A549 (cell line): ENCODE data around the gene GIMD1. TPM values are rescaled to one million over a fixed set of nuclear protein-coding genes. Genes with fewer than 3 reads are reported as not detected.
A peak's percentile ranks its signal among the peaks of the same experiment; 100 is the strongest.

Experiments
- ATAC-seq, 2 experiments: fragments of 200-7000 bp in 1 of 2; fragments of >200 bp in 1 of 2; cut with Nextera tagmentation in 1 of 2; cut with Tn5 transposase in 1 of 2; 3 replicates each; pipeline versions ENCODE4 v1.8.0 to v1.9.1; 2018 to 2020; ENCODE audit warnings: mild to moderate bottlenecking in 1 of 2, moderate library complexity in 1 of 2
- CTCF ChIA-PET: fragments of 300-600 bp; sonication (Branson Sonifier 250); formaldehyde crosslinking; extraction: SDS; loops from one replicate; lab custom pipeline; 2021; ENCODE audit warnings: antibody characterized with exemption, inconsistent platforms; lab: Yijun Ruan, JAX
- POLR2A ChIA-PET: fragments of 350-600 bp; formaldehyde crosslinking; extraction: SDS; loops from one replicate; lab custom pipeline; 2021; ENCODE audit warnings: antibody characterized with exemption, inconsistent platforms; lab: Yijun Ruan, JAX
- DNase-seq, 2 experiments: peaks; one replicate each; pipeline versions ENCODE4 v3.0.0 to v3.0.0-alpha.2; 2011 to 2016; ENCODE audit warnings: low read depth in 1 of 2, low spot score in 1 of 2
- FAIRE-seq: peaks from 2 replicates; lab custom pipeline; 2011; peaks lifted over from hg19 to GRCh38; lab: Jason Lieb, UNC
- H3K27ac ChIP-seq, 2 experiments: fragments of >200 bp; sonication (Bioruptor Twin); formaldehyde crosslinking; 3 replicates each; pipeline ENCODE4 v1.5.1; 2016 to 2017
- H3K4me1 ChIP-seq: fragments of >200 bp; sonication (Bioruptor Twin); formaldehyde crosslinking; 3 replicates; pipeline ENCODE4 v1.6.1; 2016
- H3K4me2 ChIP-seq: fragments of >200 bp; sonication (Bioruptor Twin); formaldehyde crosslinking; 3 replicates; pipeline ENCODE4 v1.6.1; 2016
- H3K4me3 ChIP-seq: fragments of >200 bp; sonication (Bioruptor Twin); formaldehyde crosslinking; 3 replicates; pipeline ENCODE4 v1.5.1; 2016
- H3K9me3 ChIP-seq: fragments of >200 bp; sonication (Bioruptor Twin); formaldehyde crosslinking; 3 replicates; pipeline ENCODE4 v1.6.1; 2016
- BCL3 ChIP-seq: fragments of >200 bp; sonication (Bioruptor Twin); formaldehyde crosslinking; IDR thresholded peaks from 3 replicates; pipeline ENCODE4 v1.6.1; 2016
- BHLHE40 ChIP-seq: IDR thresholded peaks from 2 replicates; pipeline ENCODE4 v1.6.1; 2012; ENCODE audit warnings: low read depth, low read length, inconsistent platforms
- EHF ChIP-seq: fragments of 250-450 bp; sonication (Bioruptor Pico); IDR thresholded peaks from 2 replicates; pipeline ENCODE4 v1.5.0; 2020; ENCODE audit warnings: mild to moderate bottlenecking
- EHMT2 ChIP-seq: fragments of 200-600 bp; sonication (generic); IDR thresholded peaks from 2 replicates; pipeline ENCODE4 v1.6.1; 2016; ENCODE audit warnings: antibody characterized with exemption, low read depth, mild to moderate bottlenecking, moderate library complexity
- ELK1 ChIP-seq: fragments of 150-350 bp; IDR thresholded peaks from 2 replicates; pipeline ENCODE4 v1.6.1; 2014; ENCODE audit warnings: low read depth, mild to moderate bottlenecking, low read length
- EP300 ChIP-seq, 2 experiments: fragments of >200 bp; sonication (Bioruptor Twin); formaldehyde crosslinking; IDR thresholded peaks; 2 replicates in 1 of 2; 3 replicates in 1 of 2; pipeline ENCODE4 v1.6.1; 2016 to 2017
- FOSB ChIP-seq: fragments of 250-450 bp; sonication (Bioruptor Pico); IDR thresholded peaks from 2 replicates; pipeline ENCODE4 v1.5.0; 2020; ENCODE audit warnings: mild to moderate bottlenecking, moderate library complexity
- FOSL2 ChIP-seq, 2 experiments: fragments of 450-650 bp in 1 of 2; fragments of >200 bp in 1 of 2; sonication (Bioruptor Twin) in 1 of 2; formaldehyde crosslinking; IDR thresholded peaks; 2 replicates each; pipeline versions ENCODE4 v1.5.0 to v1.6.1; 2016 to 2020; ENCODE audit warnings: mild to moderate bottlenecking in 1 of 2, moderate library complexity in 1 of 2
- GATA3 ChIP-seq: IDR thresholded peaks from 2 replicates; pipeline ENCODE4 v1.6.1; 2012; ENCODE audit warnings: borderline replicate concordance
- HES2 ChIP-seq: fragments of >200 bp; sonication (Bioruptor Twin); formaldehyde crosslinking; IDR thresholded peaks from 2 replicates; pipeline ENCODE4 v1.6.1; 2016
- HEYL ChIP-seq: fragments of 250-450 bp; sonication (Bioruptor Pico); IDR thresholded peaks from 2 replicates; pipeline ENCODE4 v1.8.0; 2021; ENCODE audit warnings: mild to moderate bottlenecking, moderate library complexity
- HOXA7 ChIP-seq: fragments of 250-450 bp; sonication (Bioruptor Pico); IDR thresholded peaks from 2 replicates; pipeline ENCODE4 v1.5.0; 2020; ENCODE audit warnings: mild to moderate bottlenecking, moderate library complexity
- JUN ChIP-seq, 2 experiments: fragments of >200 bp; sonication (Bioruptor Twin); formaldehyde crosslinking; IDR thresholded peaks; 2 replicates in 1 of 2; 3 replicates in 1 of 2; pipeline ENCODE4 v1.6.1; 2016 to 2017
- KDM5A ChIP-seq: fragments of 200-600 bp; sonication (generic); IDR thresholded peaks from 2 replicates; pipeline ENCODE4 v1.6.1; 2016; ENCODE audit warnings: antibody characterized with exemption, mild to moderate bottlenecking
- MAFK ChIP-seq: fragments of 450-650 bp; IDR thresholded peaks from 2 replicates; pipeline ENCODE4 v1.6.1; 2014; ENCODE audit not compliant: partially characterized antibody
- MYC ChIP-seq: IDR thresholded peaks from 2 replicates; pipeline ENCODE4 v1.6.1; 2012; ENCODE audit warnings: mild to moderate bottlenecking, inconsistent platforms, low read length, improper control_type of control experiment, borderline replicate concordance
- PHF8 ChIP-seq: fragments of 200-600 bp; sonication (generic); IDR thresholded peaks from 2 replicates; pipeline ENCODE4 v1.6.1; 2016; ENCODE audit warnings: low read depth, mild to moderate bottlenecking, antibody characterized with exemption, moderate library complexity, borderline replicate concordance
- POLR2A ChIP-seq: IDR thresholded peaks from 2 replicates; pipeline ENCODE4 v1.6.1; 2012; ENCODE audit warnings: mild to moderate bottlenecking, low read length
- RAD21 ChIP-seq, 2 experiments: fragments of >200 bp in 1 of 2; sonication (Bioruptor Twin) in 1 of 2; formaldehyde crosslinking in 1 of 2; IDR thresholded peaks in 1 of 2; conservative IDR thresholded peaks in 1 of 2; 2 replicates in 1 of 2; 3 replicates in 1 of 2; pipeline ENCODE4 v1.6.1; 2012 to 2018; ENCODE audit warnings: inconsistent platforms in 1 of 2
- RNF2 ChIP-seq: fragments of 200-600 bp; sonication (generic); IDR thresholded peaks from 2 replicates; pipeline ENCODE4 v1.6.1; 2016; ENCODE audit warnings: low read depth, mild to moderate bottlenecking, antibody characterized with exemption, moderate library complexity, borderline replicate concordance
- SREBF2 ChIP-seq: fragments of 450-650 bp; IDR thresholded peaks from 2 replicates; pipeline ENCODE4 v1.6.1; 2014; ENCODE audit warnings: mild to moderate bottlenecking, moderate library complexity
- TFCP2L1 ChIP-seq: fragments of 250-450 bp; sonication (Bioruptor Pico); IDR thresholded peaks from 2 replicates; pipeline ENCODE4 v1.5.0; 2021; ENCODE audit warnings: mild to moderate bottlenecking
- TP53 ChIP-seq: fragments of 250-450 bp; sonication (Bioruptor Pico); IDR thresholded peaks from 2 replicates; pipeline ENCODE4 v1.5.0; 2021; ENCODE audit warnings: mild to moderate bottlenecking, moderate library complexity
- WGBS: methylation state at CpG from one replicate; pipeline ENCODE4 v1.1.6; 2017; ENCODE audit errors: missing lambda C conversion rate; 5-methylcytosine and 5-hydroxymethylcytosine counted together
- polyA plus RNA-seq, 4 experiments: library from polyadenylated mRNA; depleted of rRNA in 3 of 4; stranded (reverse); fragments of >200 nt; fragmentation: RNase III in 1 of 4; extraction: RNeasy Plus Mini Kit Qiagen cat#74134 plus additional on column Dnase treatment in 1 of 4; gene quantifications; 2 replicates in 3 of 4; 3 replicates in 1 of 4; pipeline ENCODE4 v1.2.3, GENCODE V29; 2011 to 2017
- TF ChIP-seq, protein P1 (sequence below): fragments of 250-450 bp; sonication (Bioruptor Pico); IDR thresholded peaks from 2 replicates; pipeline ENCODE4 v1.5.0; 2021; ENCODE audit warnings: mild to moderate bottlenecking, moderate library complexity, borderline replicate concordance
- TF ChIP-seq, protein P2 (sequence below): IDR thresholded peaks from 2 replicates; pipeline ENCODE4 v1.6.1; 2012
- TF ChIP-seq, protein P3 (sequence below): IDR thresholded peaks from 2 replicates; pipeline ENCODE4 v1.6.1; 2012

Gene GIMD1
- polyA plus RNA-seq, 2 of the 4 experiments (the other 2 are of a cell fraction), result not detected

DNA sequence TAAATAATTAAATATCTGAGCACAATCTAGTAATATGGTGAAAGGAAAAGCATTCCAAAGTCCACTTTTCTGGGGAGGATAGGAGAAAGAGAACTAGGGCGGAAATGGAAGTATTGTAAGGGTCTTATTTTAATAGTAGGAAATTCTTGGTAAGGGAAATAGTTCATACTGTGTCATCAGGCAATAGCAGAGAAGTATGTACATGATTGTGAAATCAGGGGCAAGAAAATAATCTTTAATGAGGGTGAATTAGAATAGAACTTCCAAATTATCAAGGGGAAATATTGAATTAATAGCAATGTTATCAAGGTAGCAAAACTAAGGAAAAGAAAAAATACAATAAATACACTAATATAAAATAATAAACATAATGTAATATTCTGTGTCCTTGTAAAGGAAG lies 14.8 kb downstream of the GIMD1 start:
- Histone ChIP-seq H3K4me1 (no peaks in the 10 kb centered on the region), H3K9me3 (no peaks in the 10 kb centered on the region), H3K4me3 (no peak overlapping the region), H3K4me2 (no peak overlapping the region), H3K27ac (no peak overlapping the region)
- 92% methylated on average over 1 of the region's 1 CpG for WGBS
- POLR2A ChIA-PET, result no interaction called here
- TF ChIP-seq GATA3 (no peak), PHF8 (no peak), MYC (no peak), HES2 (no peak), HEYL (no peak), POLR2A (no peak), FOSL2 (IDR thresholded peaks at IDR 0.05) (no peak), FOSL2 (CRISPR knock-in tag; IDR thresholded peaks at IDR 0.05) (no peak), BCL3 (no peak)
- DNase-seq, result no peak
- ATAC-seq, result no peak
- CTCF ChIA-PET, result no interaction called here
- no peak for FAIRE-seq

GRCh38 chr4:106351016-106351415 lies 17.6 kb downstream of the GIMD1 start:
- Histone ChIP-seq H3K9me3 (no peaks in the 10 kb centered on the region), H3K4me3 (no peak overlapping the region), H3K4me1 (no peaks in the 10 kb centered on the region), H3K27ac (no peak overlapping the region), H3K4me2 (no peak overlapping the region)
- ATAC-seq (no peak), FAIRE-seq (no peak), DNase-seq (no peak)
- ChIA-PET CTCF (no interaction called here), POLR2A (no interaction called here)
- no peak for TF ChIP-seq FOSB (CRISPR knock-in tag)
- no peak for TF ChIP-seq SREBF2
- TF ChIP-seq TP53, result no peak
- no peak for TF ChIP-seq EHF (CRISPR knock-in tag)
- no peak for TF ChIP-seq ELK1
- TF ChIP-seq HEYL, result no peak
- no peak for TF ChIP-seq HES2
- TF ChIP-seq FOSL2 (IDR thresholded peaks at IDR 0.05), result no peak
- no peak for TF ChIP-seq FOSL2 (CRISPR knock-in tag; IDR thresholded peaks at IDR 0.05)
- TF ChIP-seq, protein P1, sequence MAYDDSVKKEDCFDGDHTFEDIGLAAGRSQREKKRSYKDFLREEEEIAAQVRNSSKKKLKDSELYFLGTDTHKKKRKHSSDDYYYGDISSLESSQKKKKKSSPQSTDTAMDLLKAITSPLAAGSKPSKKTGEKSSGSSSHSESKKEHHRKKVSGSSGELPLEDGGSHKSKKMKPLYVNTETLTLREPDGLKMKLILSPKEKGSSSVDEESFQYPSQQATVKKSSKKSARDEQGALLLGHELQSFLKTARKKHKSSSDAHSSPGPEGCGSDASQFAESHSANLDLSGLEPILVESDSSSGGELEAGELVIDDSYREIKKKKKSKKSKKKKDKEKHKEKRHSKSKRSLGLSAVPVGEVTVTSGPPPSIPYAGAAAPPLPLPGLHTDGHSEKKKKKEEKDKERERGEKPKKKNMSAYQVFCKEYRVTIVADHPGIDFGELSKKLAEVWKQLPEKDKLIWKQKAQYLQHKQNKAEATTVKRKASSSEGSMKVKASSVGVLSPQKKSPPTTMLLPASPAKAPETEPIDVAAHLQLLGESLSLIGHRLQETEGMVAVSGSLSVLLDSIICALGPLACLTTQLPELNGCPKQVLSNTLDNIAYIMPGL (CRISPR knock-in tag), result no peak
- TF ChIP-seq POLR2A, result no peak
- no peak for TF ChIP-seq RAD21 (conservative IDR thresholded peaks at IDR 0.05 in 1 of 2, IDR thresholded peaks at IDR 0.05 in 1 of 2)
- no peak for TF ChIP-seq BHLHE40
- no peak for TF ChIP-seq JUN (IDR thresholded peaks at IDR 0.05)
- TF ChIP-seq EHMT2, result no peak
- no peak for TF ChIP-seq TFCP2L1 (CRISPR knock-in tag)
- no peak for TF ChIP-seq PHF8
- TF ChIP-seq RNF2, result no peak

DNA sequence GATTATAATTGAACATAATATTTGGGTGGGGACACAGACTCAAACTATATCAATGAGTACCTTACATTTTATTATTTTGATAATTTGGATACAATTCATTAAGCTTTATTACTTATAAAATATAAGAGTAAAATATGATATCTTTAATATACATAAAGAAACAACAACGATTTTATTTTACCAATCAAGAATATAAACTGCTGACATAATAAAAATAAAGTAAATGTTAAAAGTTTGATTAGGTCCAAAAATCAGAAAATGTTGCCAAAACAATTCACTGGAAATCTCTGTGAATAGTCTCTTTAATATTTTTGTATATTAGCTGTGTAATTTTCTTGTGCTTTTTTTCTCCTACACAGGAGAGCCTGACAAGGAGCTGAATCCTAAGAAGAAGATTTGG lies 21.4 kb downstream of the GIMD1 start:
- WGBS, result 58% methylated on average over 1 of the region's 1 CpG

More for the DNA sequence above, 21.4 kb downstream of the GIMD1 start:
- no peaks in the 10 kb centered on the region for H3K9me3 ChIP-seq
- no peak overlapping the region for H3K27ac ChIP-seq
- H3K4me3 ChIP-seq, result no peak overlapping the region
- ATAC-seq, result no peak
- no peak overlapping the region for H3K4me2 ChIP-seq
- CTCF ChIA-PET, result no interaction called here
- TF ChIP-seq KDM5A (no peak), EP300 (IDR thresholded peaks at IDR 0.05) (no peak), BCL3 (no peak), HOXA7 (CRISPR knock-in tag) (no peak), MAFK (peak; percentile 21)
- TF ChIP-seq, protein P2, sequence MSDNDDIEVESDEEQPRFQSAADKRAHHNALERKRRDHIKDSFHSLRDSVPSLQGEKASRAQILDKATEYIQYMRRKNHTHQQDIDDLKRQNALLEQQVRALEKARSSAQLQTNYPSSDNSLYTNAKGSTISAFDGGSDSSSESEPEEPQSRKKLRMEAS, result no peak
- TF ChIP-seq, protein P3, sequence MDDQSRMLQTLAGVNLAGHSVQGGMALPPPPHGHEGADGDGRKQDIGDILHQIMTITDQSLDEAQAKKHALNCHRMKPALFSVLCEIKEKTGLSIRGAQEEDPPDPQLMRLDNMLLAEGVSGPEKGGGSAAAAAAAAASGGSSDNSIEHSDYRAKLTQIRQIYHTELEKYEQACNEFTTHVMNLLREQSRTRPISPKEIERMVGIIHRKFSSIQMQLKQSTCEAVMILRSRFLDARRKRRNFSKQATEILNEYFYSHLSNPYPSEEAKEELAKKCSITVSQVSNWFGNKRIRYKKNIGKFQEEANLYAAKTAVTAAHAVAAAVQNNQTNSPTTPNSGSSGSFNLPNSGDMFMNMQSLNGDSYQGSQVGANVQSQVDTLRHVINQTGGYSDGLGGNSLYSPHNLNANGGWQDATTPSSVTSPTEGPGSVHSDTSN, result no peak
- TF ChIP-seq, all 56 proteins: peak for 1
- POLR2A ChIA-PET, result no interaction called here
- FAIRE-seq (no peak), DNase-seq (no peak)
- peaks cover 26% of the 10 kb centered on the region for H3K4me1 ChIP-seq
